K562 (cell line): ENCODE data around the gene PLXNA3. TPM values are rescaled to one million over a fixed set of nuclear protein-coding genes. Genes with fewer than 3 reads are reported as not detected.

Experiments
- ARNT ChIP-seq, 2 experiments: fragments of 450-650 bp; IDR thresholded peaks; 2 replicates each; pipeline ENCODE4 v1.6.1; 2016; ENCODE audit warnings: mild to moderate bottlenecking in 1 of 2
- ATF1 ChIP-seq, 2 experiments: fragments of 450-650 bp in 1 of 2; IDR thresholded peaks; 2 replicates each; pipeline ENCODE4 v1.6.1; 2016; ENCODE audit warnings: missing compliant biosample characterization in 1 of 2, missing genetic modification characterization in 1 of 2
- C11orf30 ChIP-seq: fragments of 450-650 bp; IDR thresholded peaks from 2 replicates; pipeline ENCODE4 v1.6.1; 2016; ENCODE audit warnings: low read depth, mild to moderate bottlenecking
- DMBX1 ChIP-seq: fragments of 250-450 bp; sonication (Bioruptor Pico); IDR thresholded peaks from 2 replicates; pipeline ENCODE4 v1.8.0; 2022; ENCODE audit warnings: inconsistent platforms, mild to moderate bottlenecking, moderate library complexity, borderline replicate concordance
- EP300 ChIP-seq: IDR thresholded peaks from 2 replicates; pipeline ENCODE4 v1.6.1; 2012; ENCODE audit warnings: low read length, improper control_type of control experiment
- EP400 ChIP-seq: fragments of 450-650 bp; IDR thresholded peaks from 2 replicates; pipeline ENCODE4 v1.6.1; 2017; ENCODE audit warnings: antibody characterized with exemption, mild to moderate bottlenecking, moderate library complexity
- ETV5 ChIP-seq: sonication (generic); formaldehyde crosslinking; IDR thresholded peaks from 2 replicates; pipeline ENCODE4 v1.4.0; 2020; ENCODE audit warnings: low read depth, mild to moderate bottlenecking, missing genetic modification reagents
- FOXA3 ChIP-seq, 2 experiments: fragments of 450-650 bp in 1 of 2; sonication (generic) in 1 of 2; formaldehyde crosslinking; IDR thresholded peaks in 1 of 2; conservative IDR thresholded peaks in 1 of 2; 2 replicates each; pipeline versions ENCODE4 v1.4.0 to v1.8.0; 2020 to 2022; ENCODE audit warnings: mild to moderate bottlenecking in 2 of 2, missing genetic modification reagents in 1 of 2
- FOXK1 ChIP-seq: sonication (generic); formaldehyde crosslinking; IDR thresholded peaks from 2 replicates; pipeline ENCODE4 v1.8.0; 2022; ENCODE audit warnings: missing genetic modification reagents, mild to moderate bottlenecking, borderline replicate concordance
- FOXK2 ChIP-seq, 2 experiments: fragments of 450-650 bp; IDR thresholded peaks in 1 of 2; conservative IDR thresholded peaks in 1 of 2; 2 replicates each; pipeline ENCODE4 v1.6.1; 2016; ENCODE audit warnings: low read depth in 2 of 2, mild to moderate bottlenecking in 1 of 2
- HDAC1 ChIP-seq, 2 experiments: fragments of 450-650 bp; IDR thresholded peaks; 2 replicates each; pipeline ENCODE4 v1.6.1; 2016 to 2017; ENCODE audit warnings: inconsistent platforms in 1 of 2, mild to moderate bottlenecking in 1 of 2, moderate library complexity in 1 of 2
- LCOR ChIP-seq: sonication (generic); formaldehyde crosslinking; IDR thresholded peaks from 2 replicates; pipeline ENCODE4 v1.8.0; 2022; ENCODE audit warnings: mild to moderate bottlenecking, missing genetic modification reagents
- MAFK ChIP-seq: IDR thresholded peaks from 2 replicates; pipeline ENCODE4 v1.6.1; 2011; ENCODE audit warnings: low read length, improper control_type of control experiment
- NCOR1 ChIP-seq: fragments of 450-650 bp; IDR thresholded peaks from 2 replicates; pipeline ENCODE4 v1.6.1; 2016; ENCODE audit warnings: mild to moderate bottlenecking, moderate library complexity
- NFIC ChIP-seq: fragments of 450-650 bp; IDR thresholded peaks from 2 replicates; pipeline ENCODE4 v1.6.1; 2017; ENCODE audit warnings: mild to moderate bottlenecking, inconsistent platforms
- PHF21A ChIP-seq: fragments of 450-650 bp; IDR thresholded peaks from 2 replicates; pipeline ENCODE4 v1.6.1; 2017; ENCODE audit warnings: low read depth, borderline replicate concordance
- POLR2B ChIP-seq: fragments of 450-650 bp; IDR thresholded peaks from 2 replicates; pipeline ENCODE4 v1.6.1; 2018; ENCODE audit warnings: low read depth; ENCODE audit not compliant: partially characterized antibody
- RB1 ChIP-seq: fragments of 450-650 bp; IDR thresholded peaks from 2 replicates; pipeline ENCODE4 v1.6.1; 2017; ENCODE audit warnings: low read depth, mild to moderate bottlenecking
- SMARCE1 ChIP-seq: fragments of 450-650 bp; IDR thresholded peaks from 2 replicates; pipeline ENCODE4 v1.7.1; 2016; ENCODE audit warnings: mild to moderate bottlenecking
- ZC3H11A ChIP-seq: IDR thresholded peaks from 2 replicates; pipeline ENCODE4 v1.6.1; 2012; ENCODE audit warnings: low read depth, low read length, improper control_type of control experiment
- ZNF282 ChIP-seq: sonication (generic); formaldehyde crosslinking; IDR thresholded peaks from 2 replicates; pipeline ENCODE4 v1.8.1; 2023; ENCODE audit warnings: missing genetic modification reagents
- ZNF699 ChIP-seq: fragments of 250-450 bp; sonication (Bioruptor Pico); IDR thresholded peaks from 2 replicates; pipeline ENCODE4 v1.8.0; 2021; ENCODE audit warnings: mild to moderate bottlenecking, moderate library complexity; ENCODE audit not compliant: insufficient replicate concordance
- polyA plus RNA-seq, 8 experiments: library from polyadenylated mRNA; depleted of rRNA in 4 of 8; stranded (reverse) in 5 of 8; unstranded in 3 of 8; fragments of >200 nt; fragmentation: Nextera tagmentation in 2 of 8; fragmentation: Illumina TruSeq in 1 of 8; extraction: Ambion mirVana in 2 of 8; extraction: Trizol in 1 of 8; gene quantifications; 2 replicates each; pipeline versions ENCODE4 v1.2.1 to v1.2.3, GENCODE V29; 2011 to 2014; ENCODE audit warnings: inconsistent platforms in 1 of 8, missing spikeins in 1 of 8
- total RNA-seq, 7 experiments: library from RNA; depleted of rRNA in 6 of 7; stranded (reverse); fragments of >200 nt in 6 of 7; fragmentation: Illumina TruSeq in 2 of 7; extraction: Trizol in 2 of 7; gene quantifications; 2 replicates each; pipeline versions ENCODE4 v1.2.1 to v1.2.3, GENCODE V29; 2011 to 2021; ENCODE audit warnings: low replicate concordance in 1 of 7
- TF ChIP-seq, protein P1 (sequence below): fragments of 450-650 bp; IDR thresholded peaks from 2 replicates; pipeline ENCODE4 v1.6.1; 2018; ENCODE audit not compliant: partially characterized antibody
- TF ChIP-seq, protein P2 (sequence below): fragments of 450-650 bp; IDR thresholded peaks from 2 replicates; pipeline ENCODE4 v1.6.1; 2016; ENCODE audit warnings: antibody characterized with exemption

The PLXNA3 gene
- total and polyA plus RNA-seq, 9 of the 15 experiments (the other 6 are each of a cell fraction or from before 2014, with no cell fraction given): 0.32 to 47.8 (median 7.5) TPM

DNA sequence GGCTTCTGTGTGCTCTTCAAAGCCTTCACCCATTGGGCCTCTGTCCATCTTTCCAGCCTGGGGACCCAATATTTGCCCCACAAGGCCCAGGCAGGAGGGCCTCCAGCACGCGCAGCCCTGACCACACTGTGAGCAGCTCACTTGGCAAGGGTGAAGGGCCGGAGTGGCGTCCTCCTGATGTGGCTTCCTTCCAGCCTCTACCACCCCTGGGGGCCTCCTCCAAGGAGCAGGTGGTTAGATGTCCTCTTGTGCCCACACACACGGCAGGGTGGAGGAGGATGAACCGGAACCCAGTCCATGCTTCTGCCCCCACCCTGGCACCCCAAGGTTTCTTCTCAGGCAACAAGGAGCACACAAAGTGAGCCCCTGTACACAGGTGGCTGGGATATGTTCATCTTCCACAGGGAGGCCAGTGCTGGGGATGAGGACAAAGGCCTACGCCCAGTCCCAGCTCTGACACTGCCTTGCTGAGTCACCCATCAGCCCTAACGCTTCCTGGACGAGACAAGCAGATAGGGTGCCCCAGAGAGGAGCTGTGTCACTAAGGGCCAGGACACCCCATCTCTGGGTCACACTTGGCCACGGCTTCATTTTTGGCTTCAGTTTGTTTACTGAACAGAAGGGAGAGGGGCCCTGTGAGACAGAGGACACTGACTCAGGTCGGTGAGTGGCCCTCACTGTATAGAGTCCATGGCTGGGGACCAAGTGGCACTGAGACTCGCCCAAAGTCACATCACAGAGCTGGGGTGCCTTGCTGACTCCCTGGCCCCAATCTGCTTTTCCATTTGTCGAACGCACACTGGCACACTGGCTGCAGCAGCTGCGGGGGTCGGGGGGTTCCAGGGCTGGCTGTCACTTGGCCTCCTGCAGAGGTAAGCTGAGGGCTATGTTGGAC lies 26.4 kb downstream of the PLXNA3 start (continued):
- TF ChIP-seq, protein P1, sequence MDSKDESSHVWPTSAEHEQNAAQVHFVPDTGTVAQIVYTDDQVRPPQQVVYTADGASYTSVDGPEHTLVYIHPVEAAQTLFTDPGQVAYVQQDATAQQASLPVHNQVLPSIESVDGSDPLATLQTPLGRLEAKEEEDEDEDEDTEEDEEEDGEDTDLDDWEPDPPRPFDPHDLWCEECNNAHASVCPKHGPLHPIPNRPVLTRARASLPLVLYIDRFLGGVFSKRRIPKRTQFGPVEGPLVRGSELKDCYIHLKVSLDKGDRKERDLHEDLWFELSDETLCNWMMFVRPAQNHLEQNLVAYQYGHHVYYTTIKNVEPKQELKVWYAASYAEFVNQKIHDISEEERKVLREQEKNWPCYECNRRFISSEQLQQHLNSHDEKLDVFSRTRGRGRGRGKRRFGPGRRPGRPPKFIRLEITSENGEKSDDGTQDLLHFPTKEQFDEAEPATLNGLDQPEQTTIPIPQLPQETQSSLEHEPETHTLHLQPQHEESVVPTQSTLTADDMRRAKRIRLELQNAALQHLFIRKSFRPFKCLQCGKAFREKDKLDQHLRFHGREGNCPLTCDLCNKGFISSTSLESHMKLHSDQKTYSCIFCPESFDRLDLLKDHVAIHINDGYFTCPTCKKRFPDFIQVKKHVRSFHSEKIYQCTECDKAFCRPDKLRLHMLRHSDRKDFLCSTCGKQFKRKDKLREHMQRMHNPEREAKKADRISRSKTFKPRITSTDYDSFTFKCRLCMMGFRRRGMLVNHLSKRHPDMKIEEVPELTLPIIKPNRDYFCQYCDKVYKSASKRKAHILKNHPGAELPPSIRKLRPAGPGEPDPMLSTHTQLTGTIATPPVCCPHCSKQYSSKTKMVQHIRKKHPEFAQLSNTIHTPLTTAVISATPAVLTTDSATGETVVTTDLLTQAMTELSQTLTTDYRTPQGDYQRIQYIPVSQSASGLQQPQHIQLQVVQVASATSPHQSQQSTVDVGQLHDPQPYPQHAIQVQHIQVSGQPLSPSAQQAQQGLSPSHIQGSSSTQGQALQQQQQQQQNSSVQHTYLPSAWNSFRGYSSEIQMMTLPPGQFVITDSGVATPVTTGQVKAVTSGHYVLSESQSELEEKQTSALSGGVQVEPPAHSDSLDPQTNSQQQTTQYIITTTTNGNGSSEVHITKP: peak; percentile 68
- peak; percentile 79 for TF ChIP-seq EP300
- peak; percentile 95 for TF ChIP-seq C11orf30
- TF ChIP-seq ARNT (IDR thresholded peaks at IDR 0.05): 0 out of 4 replicates have a peak, but pooled peaks of 1 of the 2 experiments have one; percentile 23
- TF ChIP-seq RB1: peak; percentile 17; the same call in 1 of the 2 replicates
- peak; percentile 87 for TF ChIP-seq MAFK
- no peak for TF ChIP-seq ZNF699
- TF ChIP-seq PHF21A: no peak
- peak; percentile 57 for TF ChIP-seq NCOR1
- TF ChIP-seq FOXA3 (CRISPR knock-in tag; conservative IDR thresholded peaks at IDR 0.05 in 1 of 2, IDR thresholded peaks at IDR 0.05 in 1 of 2): 0 out of 4 replicates have a peak, but pooled peaks of 1 of the 2 experiments have one; percentile 31
- TF ChIP-seq POLR2B: peak; percentile 61
- TF ChIP-seq, protein P2, sequence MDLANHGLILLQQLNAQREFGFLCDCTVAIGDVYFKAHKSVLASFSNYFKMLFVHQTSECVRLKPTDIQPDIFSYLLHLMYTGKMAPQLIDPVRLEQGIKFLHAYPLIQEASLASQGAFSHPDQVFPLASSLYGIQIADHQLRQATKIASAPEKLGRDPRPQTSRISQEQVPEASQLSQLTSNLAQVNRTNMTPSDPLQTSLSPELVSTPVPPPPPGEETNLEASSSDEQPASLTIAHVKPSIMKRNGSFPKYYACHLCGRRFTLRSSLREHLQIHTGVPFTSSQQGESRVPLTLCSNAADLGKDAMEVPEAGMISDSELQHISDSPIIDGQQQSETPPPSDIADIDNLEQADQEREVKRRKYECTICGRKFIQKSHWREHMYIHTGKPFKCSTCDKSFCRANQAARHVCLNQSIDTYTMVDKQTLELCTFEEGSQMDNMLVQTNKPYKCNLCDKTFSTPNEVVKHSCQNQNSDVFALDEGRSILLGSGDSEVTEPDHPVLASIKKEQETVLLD: peak; percentile 53
- no peak for TF ChIP-seq DMBX1
- peak; percentile 67 for TF ChIP-seq EP400
- TF ChIP-seq HDAC1 (IDR thresholded peaks at IDR 0.05): peak in 1 of 2 experiments; percentile 59; a peak in 1 of 4 replicates
- TF ChIP-seq ZC3H11A: no peak
- TF ChIP-seq ATF1 (CRISPR knock-in tag; IDR thresholded peaks at IDR 0.05): no peak
- TF ChIP-seq ATF1 (tag; IDR thresholded peaks at IDR 0.05): peak; percentile 59
- 0 out of 4 replicates have a peak, but pooled peaks have one; percentile 40 to 42 for TF ChIP-seq FOXK2 (conservative IDR thresholded peaks at IDR 0.05 in 1 of 2, IDR thresholded peaks at IDR 0.05 in 1 of 2; ENCODE audit: low read depth in 2 of 2)
- 0 out of 2 replicates have a peak, but pooled peaks have one; percentile 26 for TF ChIP-seq FOXK1
- TF ChIP-seq NFIC: 0 out of 2 replicates have a peak, but pooled peaks have one; percentile 28
- TF ChIP-seq ETV5: 0 out of 2 replicates have a peak, but pooled peaks have one; percentile 46
- TF ChIP-seq LCOR (CRISPR knock-in tag): peak; percentile 65
- 0 out of 2 replicates have a peak, but pooled peaks have one; percentile 44 for TF ChIP-seq SMARCE1
- TF ChIP-seq ZNF282 (CRISPR knock-in tag): no peak
